HG03520 (cell line): ENCODE results near the gene DAZAP1.

Experiments used
- ATAC-seq: cut with Tn5 transposase; IDR thresholded peaks from one replicate; pipeline ENCODE4 v1.9.1; 2021; ENCODE audit warnings: mild to moderate bottlenecking, moderate library complexity; ENCODE audit not compliant: unreplicated experiment

The DAZAP1 gene

DNA sequence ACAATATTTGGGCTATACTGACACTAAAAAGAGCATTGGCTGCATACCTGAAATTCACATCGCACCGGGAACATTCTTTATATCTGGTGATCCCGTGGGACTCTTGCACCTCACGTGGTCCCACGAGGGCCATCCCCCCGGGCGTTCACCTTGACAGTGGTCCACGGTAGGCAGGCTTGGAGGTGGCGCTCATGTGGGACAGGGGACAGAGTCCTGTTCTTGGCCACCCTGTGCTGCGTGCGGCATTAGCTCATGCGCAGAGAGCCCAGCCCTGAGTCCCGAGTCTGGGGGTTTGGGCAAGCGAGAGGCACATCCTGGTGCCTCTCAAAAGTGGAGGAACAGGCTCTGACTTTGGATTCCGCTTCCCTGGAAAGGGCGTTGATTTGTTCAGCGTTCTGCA is 13.5 kb upstream of the DAZAP1 start:
- ATAC-seq, result no peak

DNA sequence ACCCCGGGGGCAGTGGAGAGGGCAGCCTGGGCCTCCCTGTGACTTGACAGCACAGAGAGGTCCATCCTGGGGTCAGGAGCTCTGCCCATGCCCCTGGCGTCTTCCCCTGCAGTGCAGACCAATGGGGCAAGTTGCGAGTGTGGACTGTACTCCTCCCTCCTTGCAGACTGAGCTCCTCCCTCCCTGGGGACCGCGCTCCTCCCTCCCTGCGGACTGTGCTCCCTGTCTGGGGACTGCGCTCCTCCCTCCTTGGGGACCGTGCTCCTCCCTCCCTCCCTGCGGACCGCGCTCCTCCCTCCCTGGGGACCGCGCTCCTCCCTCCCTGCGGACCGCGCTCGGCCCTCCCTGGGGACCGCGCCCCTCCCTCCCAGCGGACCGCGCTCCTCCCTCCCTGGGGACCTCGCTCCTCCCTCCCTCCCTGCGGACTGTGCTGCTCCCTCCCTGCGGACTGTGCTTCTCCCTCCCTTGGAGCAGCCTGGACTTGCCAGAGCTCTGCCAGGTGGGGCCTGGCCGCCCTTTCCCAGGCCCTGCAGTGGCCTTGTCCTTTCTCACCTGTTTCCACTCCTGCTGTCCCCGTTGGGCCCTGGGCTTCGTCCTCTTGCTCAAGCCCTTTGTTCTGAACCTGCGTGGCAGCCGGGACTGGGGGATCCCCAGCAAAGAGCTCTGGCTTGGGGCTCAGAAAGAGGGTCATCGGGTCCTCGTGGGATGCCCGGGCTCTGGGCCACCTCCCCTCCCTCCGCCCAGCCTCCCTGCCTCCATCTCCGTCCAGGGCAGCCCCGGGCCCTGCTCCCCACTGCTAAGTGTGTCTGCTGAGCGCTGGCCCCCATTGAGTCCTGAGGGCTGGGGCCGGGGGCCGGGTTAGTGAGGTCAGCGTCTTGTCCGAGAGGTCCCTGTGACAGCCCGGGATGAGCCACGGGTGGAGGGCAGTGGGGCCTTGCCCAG is 12.9 kb upstream of the DAZAP1 start:
- no peak for ATAC-seq

- no peak for ATAC-seq
Measured at GRCh38 chr19:1395194-1396018, 12.0 kb upstream of the DAZAP1 start.

DNA sequence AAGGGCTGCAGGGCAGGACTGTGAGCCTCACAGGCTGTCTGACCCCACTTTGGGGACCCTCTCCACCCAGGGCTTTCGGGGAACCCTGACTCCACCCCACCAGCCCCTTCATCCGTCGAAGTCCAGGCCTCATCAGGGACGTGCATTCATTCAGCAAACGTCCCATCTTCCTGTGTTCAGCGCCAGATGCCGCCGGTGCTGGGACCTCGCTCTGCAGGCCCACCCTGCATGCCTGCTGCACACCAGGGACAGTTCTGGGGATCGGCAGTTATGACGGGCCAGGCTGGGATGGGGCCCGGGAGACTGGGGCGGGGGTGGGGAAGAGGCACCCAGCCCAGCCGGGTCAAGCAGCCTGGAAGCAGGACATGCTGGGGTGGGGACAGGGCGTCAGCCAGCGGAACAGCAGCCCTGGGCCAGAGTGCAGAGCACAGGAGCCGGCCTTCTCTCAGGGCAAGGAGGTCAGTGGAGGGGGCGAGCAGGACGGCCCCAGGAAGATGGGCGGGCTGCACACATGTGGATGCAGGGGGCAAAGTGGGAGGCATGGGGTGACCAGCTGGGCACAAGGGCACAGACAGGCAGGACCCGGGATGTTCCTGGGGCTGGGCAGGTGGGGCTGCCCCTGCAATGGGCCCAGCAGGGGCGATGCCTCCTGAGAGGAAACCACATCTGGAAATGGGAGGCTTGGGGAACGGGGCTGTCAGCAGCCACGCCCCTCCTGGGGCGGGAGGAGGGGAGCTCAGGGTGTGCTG is 11.2 kb upstream of the DAZAP1 start:
- ATAC-seq, result no peak

DNA sequence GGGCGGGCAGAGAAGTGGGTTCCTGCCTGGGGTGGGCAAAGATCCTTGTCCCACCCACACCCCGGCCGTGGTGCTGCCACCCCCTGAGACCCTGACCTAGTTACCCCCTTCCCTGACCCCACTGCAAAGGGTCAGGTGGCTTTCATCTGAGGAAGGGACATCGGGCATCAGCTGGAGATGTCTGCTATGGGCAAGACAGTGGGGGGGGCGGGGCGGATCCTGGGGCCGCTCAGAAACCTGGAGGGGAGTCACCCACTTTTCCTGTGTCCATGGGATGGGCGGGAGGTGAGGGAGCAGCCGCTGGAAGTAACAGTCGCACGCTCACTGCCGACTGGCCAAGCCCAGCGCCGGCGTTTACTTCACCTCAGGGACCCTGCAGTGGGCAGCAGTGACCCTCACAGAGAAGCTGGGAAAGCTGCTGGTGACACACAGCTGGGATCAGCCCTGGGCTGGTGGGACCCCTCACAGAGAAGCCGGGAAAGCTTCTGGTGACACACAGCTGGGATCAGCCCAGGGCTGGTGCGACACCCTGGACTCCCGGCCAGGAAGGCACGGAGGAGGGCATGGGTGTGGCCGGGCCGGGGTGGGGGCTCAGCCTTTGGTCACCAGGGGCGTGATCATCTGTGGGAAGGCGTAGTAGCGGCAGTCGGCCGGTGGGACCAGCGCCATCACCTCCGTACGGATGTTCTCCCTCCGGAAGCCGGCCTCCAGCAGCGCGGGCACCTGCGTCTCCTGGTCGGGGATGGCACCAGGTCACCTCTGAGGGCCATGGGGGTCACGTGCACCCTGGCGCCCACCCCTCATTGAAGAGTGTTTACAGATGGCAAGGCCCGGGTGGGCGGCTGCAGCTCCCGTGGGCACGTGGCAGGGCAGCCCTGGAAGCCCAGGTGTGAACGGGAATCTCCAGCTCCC is 10.4 kb upstream of the DAZAP1 start:
- no peak for ATAC-seq

- ATAC-seq, result no peak
Measured at GRCh38 chr19:1397838-1398237, 9.5 kb upstream of the DAZAP1 start.

GRCh38 chr19:1399079-1399478 is 8.3 kb upstream of the DAZAP1 start:
- no peak for ATAC-seq

DNA sequence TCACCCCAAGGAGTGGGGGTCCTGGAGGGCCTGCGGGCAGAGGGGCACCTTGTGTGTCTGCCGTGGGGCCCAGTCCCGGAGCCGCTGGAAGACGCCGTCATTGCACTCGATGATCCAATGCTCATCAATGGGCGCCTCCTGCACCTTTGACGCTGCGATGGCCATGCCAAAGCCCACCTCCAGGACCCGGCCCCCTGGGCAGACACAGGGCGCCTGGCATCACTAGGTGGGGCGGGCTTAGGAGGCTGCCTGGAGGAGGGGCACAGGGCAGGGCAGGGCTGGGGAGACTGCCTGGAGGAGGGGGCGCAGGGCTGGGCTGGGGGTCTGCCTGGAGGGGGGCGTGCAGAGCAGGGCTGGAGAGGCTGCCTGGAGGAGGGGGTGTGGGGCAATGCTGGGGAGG is 7.6 kb upstream of the DAZAP1 start:
- no peak for ATAC-seq

GRCh38 chr19:1400281-1401137 is 6.9 kb upstream of the DAZAP1 start:
- ATAC-seq, result no peak

GRCh38 chr19:1401138-1401888 is 6.1 kb upstream of the DAZAP1 start, which contains the start of gene GAMT:
Gene GAMT (minus strand): TSS chr19:1401542. CDS start chr19:1401476, 66 bp downstream.
- no peak for ATAC-seq

- ATAC-seq, result no peak
Measured at GRCh38 chr19:1401889-1402217, 5.5 kb upstream of the DAZAP1 start.

DNA sequence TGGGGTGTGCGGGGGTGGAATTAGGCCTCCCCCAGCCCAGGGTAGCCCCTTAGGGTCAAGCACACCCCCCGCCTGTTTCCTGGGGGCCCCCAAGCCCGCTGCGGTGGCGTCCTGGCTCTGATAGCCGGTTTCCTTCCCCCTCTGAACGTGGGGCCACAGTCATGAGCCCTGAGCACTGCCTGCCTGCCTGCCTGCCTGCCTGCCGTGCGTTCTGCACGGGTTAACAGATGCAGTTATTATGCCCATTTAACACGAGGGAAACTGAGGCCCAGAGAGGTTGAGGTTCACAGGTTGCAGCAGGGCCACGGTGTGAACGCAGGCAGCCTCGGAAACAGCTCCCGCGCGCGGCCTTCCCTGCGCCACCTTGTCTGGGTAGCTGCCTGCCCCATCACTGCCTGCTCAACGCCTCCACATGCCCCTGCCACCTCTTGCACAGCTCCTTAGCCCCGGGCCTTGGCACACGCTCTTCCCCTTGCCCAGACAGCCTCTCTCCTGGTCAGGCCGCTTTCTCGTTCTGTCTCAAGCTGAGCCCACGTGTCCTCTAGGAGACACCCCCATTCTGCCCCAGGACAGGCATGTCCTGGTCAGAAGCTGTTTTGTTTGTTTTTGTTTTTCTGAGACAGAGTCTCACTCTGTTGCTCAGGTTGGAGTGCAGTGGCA is 4.8 kb upstream of the DAZAP1 start:
- ATAC-seq, result no peak

DNA sequence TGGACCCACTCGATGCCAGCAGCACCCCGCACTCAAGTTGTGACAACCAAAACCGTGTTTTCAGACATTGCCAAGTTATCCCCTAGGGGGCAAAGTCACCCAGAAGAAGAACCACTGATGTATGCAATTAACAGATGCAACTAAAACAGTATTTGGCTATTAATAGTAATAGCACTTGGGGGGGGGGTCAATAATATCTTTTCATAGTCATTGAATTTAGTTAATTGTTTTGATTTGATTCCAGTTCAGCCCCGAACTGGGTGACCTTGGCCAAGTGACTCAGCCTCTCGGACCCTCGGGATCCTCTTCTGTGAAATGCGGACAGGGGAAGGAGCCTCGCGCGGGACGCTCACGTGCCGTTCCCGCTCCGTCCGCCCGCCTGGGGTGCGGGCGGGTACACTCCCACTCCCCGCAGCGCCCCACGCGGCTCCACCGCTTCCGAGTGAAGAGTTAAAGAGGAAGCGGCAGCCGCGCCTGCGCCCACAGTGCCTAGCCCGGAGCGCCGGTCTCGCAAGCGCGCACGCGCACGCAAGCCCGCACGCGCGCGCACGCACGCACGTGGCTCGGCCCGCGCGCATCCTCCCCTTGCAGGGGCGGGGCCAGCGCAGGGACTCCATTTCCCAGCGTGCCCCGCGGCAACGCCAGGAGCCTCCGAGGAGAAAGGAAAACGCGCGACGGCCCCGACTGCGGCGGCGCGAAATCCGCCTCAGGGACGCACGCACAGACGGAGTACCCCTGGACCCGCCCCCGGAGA is 435 bp upstream of the DAZAP1 start:
- ATAC-seq, result peak; percentile 68

- no peak for ATAC-seq
Measured at GRCh38 chr19:1408300-1409203, 1.2 kb downstream of the DAZAP1 start.

DNA sequence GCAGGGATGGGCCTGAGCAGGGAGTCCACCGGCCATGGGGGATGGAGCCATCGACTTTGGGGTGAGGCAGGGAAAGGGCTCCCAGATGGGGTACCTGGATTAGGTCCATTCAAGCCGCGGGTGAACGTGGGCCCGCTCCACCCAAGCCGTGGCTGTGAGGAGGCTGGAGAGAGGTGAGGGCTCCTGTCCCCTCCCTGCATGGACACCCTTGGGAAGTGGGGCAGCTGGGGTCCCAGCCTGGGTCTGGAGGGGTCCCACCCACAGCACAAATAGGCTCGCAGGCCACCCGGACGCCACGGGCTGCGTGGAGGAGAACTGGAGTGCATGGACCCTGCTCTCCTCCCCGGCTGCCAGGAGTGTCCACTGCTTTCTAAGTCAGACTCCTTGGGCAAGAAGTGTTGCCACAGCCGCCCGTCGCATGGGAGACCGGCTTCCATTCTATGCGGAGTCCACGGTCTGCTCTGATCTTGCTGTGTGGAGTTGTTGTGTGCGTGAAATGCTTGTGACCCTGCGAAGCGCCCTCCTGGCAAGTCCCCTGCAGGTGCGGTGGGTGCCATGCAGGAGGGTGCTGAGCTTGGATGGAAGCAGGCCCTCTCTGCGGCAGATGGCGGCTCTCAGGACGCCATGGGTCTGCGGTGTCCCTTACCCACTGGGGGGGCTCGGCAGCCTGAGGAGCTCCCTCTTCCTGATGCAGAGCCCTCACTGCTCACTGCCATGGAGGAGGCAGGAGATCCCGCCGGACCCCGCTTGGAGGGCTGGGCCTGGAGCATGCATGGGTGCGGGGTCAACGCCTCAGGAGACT is 2.0 kb downstream of the DAZAP1 start:
- no peak for ATAC-seq
